Endometrial microvascular endothelial cells (primary cell): ENCODE data around the gene CITED1. TPM values are rescaled to one million over a fixed set of nuclear protein-coding genes. Genes with fewer than 3 reads are reported as not detected.

ENCODE experiments used
- total RNA-seq: library from RNA; depleted of rRNA; stranded (reverse); fragments of >200 nt; gene quantifications from one replicate; pipeline ENCODE4 v1.2.3, GENCODE V29; 2015; ENCODE audit errors: inconsistent ontology term

CITED1 gene
- total RNA-seq, 1 donor from 2014 or later, result not detected

Other genes starting within 250 kb of the CITED1 start
- gene RTL5, start 174.0 kb downstream of the CITED1 start, total RNA-seq, result 1.8 TPM
- gene PIN4, start 124.2 kb downstream of the CITED1 start, total RNA-seq, result 12.5 TPM
- gene ERCC6L, start 66.9 kb downstream of the CITED1 start, total RNA-seq, result 10.3 TPM
- gene RPS4X, start 28.7 kb downstream of the CITED1 start, total RNA-seq, result 1,152 TPM